ENCODE results near the gene BANP. TPM values are rescaled to one million over a fixed set of nuclear protein-coding genes. Genes with fewer than 3 reads are reported as not detected.

Gene BANP
- total RNA-seq, 1 donor from 2014 or later, result 20.6 TPM

DNA sequence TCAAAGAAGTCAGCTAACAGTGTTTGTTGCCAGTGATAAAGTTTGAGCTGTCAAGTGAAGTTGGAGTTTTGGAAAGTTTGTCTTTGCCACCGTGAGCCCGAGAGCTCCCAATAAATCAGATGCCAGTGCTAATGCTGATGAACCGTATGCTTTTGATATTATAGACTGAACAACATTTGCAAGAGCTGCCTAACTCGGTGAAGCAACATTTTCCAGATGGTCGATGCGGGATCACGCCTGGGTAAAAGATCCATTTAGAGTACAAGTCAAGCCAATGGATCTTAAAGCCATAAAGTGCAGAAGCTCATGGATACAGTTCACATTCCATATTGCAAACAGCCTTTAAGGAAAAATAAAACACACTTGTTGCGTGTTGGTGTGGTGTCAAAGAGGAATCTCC is 9.6 kb downstream of the BANP start:
- no peak overlapping the region for H3K4me3 ChIP-seq
- TF ChIP-seq CTCF (IDR thresholded peaks at IDR 0.05), result no peak
- no peaks in the 10 kb centered on the region for H3K9me3 ChIP-seq
- intact Hi-C loops (cut with DNase I), result no loop called here
- peaks cover 6% of the 10 kb centered on the region for H3K36me3 ChIP-seq
- no peak overlapping the region for H3K27ac ChIP-seq
- H3K4me1 ChIP-seq, result peaks cover 21% of the 10 kb centered on the region
- DNase-seq (no peak), ATAC-seq (no peak)
- H3K27me3 ChIP-seq, result no peaks in the 10 kb centered on the region

DNA sequence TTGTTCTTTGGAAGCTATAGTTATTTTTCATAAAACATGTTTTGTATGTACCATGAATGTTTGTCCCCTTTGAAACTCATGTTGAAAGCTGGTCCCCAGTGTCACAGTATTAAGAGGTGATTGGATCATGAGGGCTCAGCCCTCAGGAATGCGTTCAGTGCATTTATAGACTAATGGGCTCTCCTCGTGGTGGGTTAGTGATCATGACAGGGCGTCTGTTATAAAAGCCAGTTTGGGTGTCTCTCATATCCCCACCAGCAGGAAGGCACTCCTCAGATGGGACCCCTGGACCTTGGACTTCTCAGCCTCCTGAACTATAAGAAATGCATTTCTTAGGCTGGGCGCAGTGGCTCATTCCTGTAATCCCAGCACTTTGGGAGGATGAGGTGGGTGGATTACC is 10.4 kb downstream of the BANP start:
- DNase-seq (no peak), ATAC-seq (no peak)
- H3K9me3 ChIP-seq, result no peaks in the 10 kb centered on the region
- H3K36me3 ChIP-seq, result peaks cover 6% of the 10 kb centered on the region
- TF ChIP-seq CTCF (IDR thresholded peaks at IDR 0.05), result no peak
- H3K27me3 ChIP-seq, result no peaks in the 10 kb centered on the region
- H3K27ac ChIP-seq, result no peak overlapping the region
- intact Hi-C loops (cut with DNase I), result no loop called here
- H3K4me3 ChIP-seq, result no peak overlapping the region
- peaks cover 23% of the 10 kb centered on the region for H3K4me1 ChIP-seq

GRCh38 chr16:87963400-87963799 is 12.2 kb downstream of the BANP start:
- no peaks in the 10 kb centered on the region for H3K9me3 ChIP-seq
- peak; percentile 4 for ATAC-seq
- intact Hi-C loops (cut with DNase I), result no loop called here
- peaks cover 25% of the 10 kb centered on the region for H3K4me1 ChIP-seq
- no peak overlapping the region for H3K4me3 ChIP-seq
- no peak for DNase-seq
- no peak overlapping the region for H3K27ac ChIP-seq
- no peaks in the 10 kb centered on the region for H3K27me3 ChIP-seq
- H3K36me3 ChIP-seq, result no peaks in the 10 kb centered on the region
- TF ChIP-seq CTCF (IDR thresholded peaks at IDR 0.05), result no peak

DNA sequence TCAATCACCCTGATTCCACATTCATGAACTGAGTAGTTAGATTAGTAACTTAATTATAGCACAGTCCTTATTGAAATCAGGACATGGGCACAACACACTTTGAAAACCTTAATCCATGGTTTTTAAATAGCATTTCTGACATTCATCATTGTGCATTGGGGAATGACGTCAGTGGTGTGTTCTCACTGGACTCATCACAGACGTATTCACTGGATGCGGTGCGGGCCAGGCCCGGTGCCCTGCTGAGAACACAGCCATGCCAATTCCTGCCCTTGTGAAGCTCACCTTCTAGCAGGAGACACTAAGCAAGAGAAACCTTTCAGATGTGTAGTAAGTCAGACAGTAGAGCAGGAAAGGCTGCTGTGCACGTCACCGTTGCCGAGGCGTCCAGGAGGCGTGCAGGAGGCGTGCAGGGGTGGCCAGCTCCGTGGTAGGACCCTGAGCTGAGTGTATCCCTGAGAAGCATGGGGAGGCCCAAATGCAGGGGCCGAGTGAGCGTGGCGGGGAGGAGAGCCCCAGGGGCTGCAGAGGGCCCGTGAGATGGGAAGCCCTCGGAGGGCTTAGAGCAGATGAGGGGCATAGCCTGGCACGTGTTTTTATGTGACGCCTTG is 12.9 kb downstream of the BANP start:
- no peak for TF ChIP-seq CTCF (IDR thresholded peaks at IDR 0.05)
- H3K36me3 ChIP-seq, result no peaks in the 10 kb centered on the region
- no peak for ATAC-seq
- peaks cover 25% of the 10 kb centered on the region for H3K4me1 ChIP-seq
- H3K27ac ChIP-seq, result no peak overlapping the region
- no peak for DNase-seq
- H3K9me3 ChIP-seq, result no peaks in the 10 kb centered on the region
- intact Hi-C loops (cut with DNase I), result no loop called here
- H3K4me3 ChIP-seq, result no peak overlapping the region
- no peaks in the 10 kb centered on the region for H3K27me3 ChIP-seq

DNA sequence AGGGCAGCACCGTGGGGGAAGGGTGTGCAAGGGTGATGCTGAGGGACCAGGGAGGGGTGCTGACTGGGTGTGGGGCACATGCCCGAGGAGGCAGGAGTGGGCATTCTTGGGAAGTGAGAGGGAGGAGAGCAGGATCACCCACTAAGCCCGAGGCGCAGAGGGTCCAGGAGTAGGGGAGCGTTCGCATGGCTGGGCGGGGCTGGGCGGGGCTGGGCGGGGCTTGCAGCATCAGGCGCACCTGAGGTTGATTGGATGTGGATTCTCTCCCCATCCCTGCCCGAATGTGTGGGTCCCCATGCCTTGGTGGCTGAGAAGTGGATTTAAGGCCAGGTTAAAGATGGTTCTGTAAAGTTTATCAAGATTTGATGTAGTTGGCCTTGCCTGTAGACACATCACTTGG is 14.2 kb downstream of the BANP start:
- no peaks in the 10 kb centered on the region for H3K27me3 ChIP-seq
- DNase-seq (no peak), ATAC-seq (no peak)
- no peaks in the 10 kb centered on the region for H3K36me3 ChIP-seq
- H3K9me3 ChIP-seq, result no peaks in the 10 kb centered on the region
- H3K27ac ChIP-seq, result peak overlapping the region; percentile 78
- intact Hi-C loops (cut with DNase I), result no loop called here
- TF ChIP-seq CTCF (IDR thresholded peaks at IDR 0.05), result no peak
- peaks cover 25% of the 10 kb centered on the region for H3K4me1 ChIP-seq
- H3K4me3 ChIP-seq, result no peak overlapping the region
